Kidney (tissue), 14 donors: ENCODE measurements around the gene MGA. TPM values are rescaled to one million over a fixed set of nuclear protein-coding genes. Genes with fewer than 3 reads are reported as not detected.
"Not testable (repeated sequence)": the region's sequence is repeated elsewhere in the genome, so short reads cannot be mapped to it uniquely, and the experiment has no call there.

Experiments used
- DNase-seq, 5 donors: peaks; one replicate each; pipeline ENCODE4 v3.0.0-alpha.2; 2013 to 2020
- FAIRE-seq: peaks from 2 replicates; lab custom pipeline; 2012; peaks lifted over from hg19 to GRCh38; lab: Jason Lieb, UNC
- H3K27ac ChIP-seq, 2 donors: one replicate each; pipeline ENCODE4 v1.7.0; 2013; ENCODE audit warnings: low read depth in 2 of 2, low read length in 2 of 2, inconsistent platforms in 1 of 2
- H3K27me3 ChIP-seq: one replicate; pipeline ENCODE4 v1.7.1; 2013; ENCODE audit warnings: low read length, inconsistent platforms; ENCODE audit not compliant: control insufficient read depth, insufficient read depth
- H3K36me3 ChIP-seq, 3 donors: one replicate each; pipeline versions ENCODE4 v1.7.0 to v1.7.1; 2013; ENCODE audit warnings: low read length in 3 of 3, control low read depth in 1 of 3, inconsistent platforms in 1 of 3; ENCODE audit not compliant: insufficient read depth in 3 of 3, control insufficient read depth in 2 of 3
- H3K4me1 ChIP-seq, 3 donors: one replicate each; pipeline versions ENCODE4 v1.7.0 to v1.7.1; 2013; ENCODE audit warnings: low read length in 3 of 3, inconsistent platforms in 1 of 3, low read depth in 1 of 3; ENCODE audit not compliant: control insufficient read depth in 2 of 3, insufficient read depth in 2 of 3
- H3K4me3 ChIP-seq, 3 donors: one replicate each; pipeline versions ENCODE4 v1.7.0 to v1.8.1; 2013; ENCODE audit warnings: low read length in 3 of 3, control low read depth in 1 of 3, inconsistent platforms in 1 of 3
- H3K9ac ChIP-seq, 3 donors: one replicate each; pipeline versions ENCODE4 v1.7.0 to v1.7.1; 2013; ENCODE audit warnings: low read length in 3 of 3, control low read depth in 1 of 3, inconsistent platforms in 1 of 3
- H3K9me3 ChIP-seq, 3 donors: one replicate each; pipeline versions ENCODE4 v1.7.0 to v1.7.1; 2013; ENCODE audit warnings: low read length in 3 of 3, control low read depth in 1 of 3, inconsistent platforms in 1 of 3; ENCODE audit not compliant: control insufficient read depth in 2 of 3, insufficient read depth in 1 of 3
- intact Hi-C: fragments of 100-400 bp; cut with DNase I; formaldehyde crosslinking; loops from one replicate; pipeline ENCODE4 v1.11.1; 2022
- polyA plus RNA-seq: library from polyadenylated mRNA; stranded (reverse); fragments of 350-450 nt; fragmentation: Illumina TruSeq; extraction: RNeasy Lipid Tissue Mini Kit (QIAGEN cat#74804); gene quantifications from one replicate; pipeline ENCODE4 v1.2.3, GENCODE V29; 2014; ENCODE audit warnings: low read depth, low replicate concordance; ENCODE audit not compliant: insufficient read depth
- total RNA-seq: library from RNA; stranded (reverse); fragmentation: NEBNext Ultra II Directional; extraction: Animal tissue kit (Norgen Biotek cat#: 25700); gene quantifications from one replicate; pipeline ENCODE4 v1.2.1, GENCODE V29; 2021
- TF ChIP-seq, protein P1 (sequence below): IDR thresholded peaks from 3 replicates; pipeline ENCODE4 v1.5.1; 2012; ENCODE audit warnings: mild to moderate bottlenecking, moderate library complexity, borderline replicate concordance; ENCODE audit not compliant: insufficient read depth; ENCODE audit errors: extremely low read depth
- donor health status: control.
- donor health status: control.
- donor health status: control.
- donor health status: control.
- donor health status: control.
- donor health status: DM: yes; HTN: yes; CAD: no.
- donor health status: Normal renal cell carcinoma (clear cell type).

The MGA gene
- total and polyA plus RNA-seq, 2 donors from 2014 or later: 1.9 to 40.1 TPM

- no peaks in the 10 kb centered on the region for H3K27me3 ChIP-seq
- intact Hi-C loops: no loop called here
- H3K36me3 ChIP-seq: peaks cover 0 to 9% (median 6%) of the 10 kb centered on the region in 3 donors
- TF ChIP-seq, protein P1, sequence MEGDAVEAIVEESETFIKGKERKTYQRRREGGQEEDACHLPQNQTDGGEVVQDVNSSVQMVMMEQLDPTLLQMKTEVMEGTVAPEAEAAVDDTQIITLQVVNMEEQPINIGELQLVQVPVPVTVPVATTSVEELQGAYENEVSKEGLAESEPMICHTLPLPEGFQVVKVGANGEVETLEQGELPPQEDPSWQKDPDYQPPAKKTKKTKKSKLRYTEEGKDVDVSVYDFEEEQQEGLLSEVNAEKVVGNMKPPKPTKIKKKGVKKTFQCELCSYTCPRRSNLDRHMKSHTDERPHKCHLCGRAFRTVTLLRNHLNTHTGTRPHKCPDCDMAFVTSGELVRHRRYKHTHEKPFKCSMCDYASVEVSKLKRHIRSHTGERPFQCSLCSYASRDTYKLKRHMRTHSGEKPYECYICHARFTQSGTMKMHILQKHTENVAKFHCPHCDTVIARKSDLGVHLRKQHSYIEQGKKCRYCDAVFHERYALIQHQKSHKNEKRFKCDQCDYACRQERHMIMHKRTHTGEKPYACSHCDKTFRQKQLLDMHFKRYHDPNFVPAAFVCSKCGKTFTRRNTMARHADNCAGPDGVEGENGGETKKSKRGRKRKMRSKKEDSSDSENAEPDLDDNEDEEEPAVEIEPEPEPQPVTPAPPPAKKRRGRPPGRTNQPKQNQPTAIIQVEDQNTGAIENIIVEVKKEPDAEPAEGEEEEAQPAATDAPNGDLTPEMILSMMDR: no peak
- no peaks in the 10 kb centered on the region for H3K9me3 ChIP-seq
- DNase-seq: no peak
- no peaks in the 10 kb centered on the region for H3K4me1 ChIP-seq
- no peak overlapping the region for H3K4me3 ChIP-seq
- no peak overlapping the region for H3K27ac ChIP-seq
- H3K9ac ChIP-seq: no peak overlapping the region
- FAIRE-seq: no peak
Observed at GRCh38 chr15:41730543-41730942, 70.3 kb downstream of the MGA start.

DNA sequence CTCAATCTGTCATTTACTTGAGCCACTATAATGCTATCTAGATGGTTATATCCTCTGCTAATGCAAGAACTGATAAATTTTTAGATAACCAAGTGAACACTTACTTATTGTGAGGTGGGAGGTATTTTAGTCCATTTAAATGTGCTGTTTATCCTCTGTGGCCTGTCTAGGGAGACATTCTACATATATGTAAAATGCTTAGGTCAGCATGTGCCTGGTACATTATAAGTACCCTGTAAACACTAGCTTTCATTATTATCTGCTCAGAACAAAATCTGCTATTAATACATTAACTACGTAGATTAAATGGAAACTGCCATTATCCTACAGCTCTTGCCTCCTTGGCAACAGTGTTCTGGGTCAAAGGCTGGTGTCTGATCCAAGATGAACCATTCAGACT lies 72.3 kb downstream of the MGA start:
- H3K27ac ChIP-seq: no peak overlapping the region
- no peak for DNase-seq
- no peaks in the 10 kb centered on the region for H3K9me3 ChIP-seq
- no peak overlapping the region for H3K9ac ChIP-seq
- TF ChIP-seq, protein P1: no peak
- H3K36me3 ChIP-seq: peaks cover 7 to 14% (median 10%) of the 10 kb centered on the region in 3 donors
- intact Hi-C loops: no loop called here
- H3K27me3 ChIP-seq: no peaks in the 10 kb centered on the region
- no peak for FAIRE-seq
- H3K4me1 ChIP-seq: no peaks in the 10 kb centered on the region
- no peak overlapping the region for H3K4me3 ChIP-seq

GRCh38 chr15:41734079-41734478 lies 73.9 kb downstream of the MGA start:
- H3K4me1 ChIP-seq: no peaks in the 10 kb centered on the region
- TF ChIP-seq, protein P1: no peak
- intact Hi-C loops: no loop called here
- DNase-seq: no peak
- H3K4me3 ChIP-seq: no peak overlapping the region
- no peak overlapping the region for H3K27ac ChIP-seq
- H3K36me3 ChIP-seq: peaks cover 9 to 15% (median 12%) of the 10 kb centered on the region in 3 donors
- no peak overlapping the region for H3K9ac ChIP-seq
- H3K27me3 ChIP-seq: no peaks in the 10 kb centered on the region
- H3K9me3 ChIP-seq: no peaks in the 10 kb centered on the region
- no peak for FAIRE-seq

GRCh38 chr15:41735046-41735445 lies 74.8 kb downstream of the MGA start:
- FAIRE-seq: no peak
- Histone ChIP-seq H3K9ac (no peak overlapping the region), H3K36me3 (peaks cover 6 to 16% (median 14%) of the 10 kb centered on the region in 3 donors), H3K27ac (no peak overlapping the region), H3K27me3 (no peaks in the 10 kb centered on the region), H3K4me3 (no peak overlapping the region), H3K4me1 (no peaks in the 10 kb centered on the region), H3K9me3 (no peaks in the 10 kb centered on the region)
- DNase-seq: no peak
- intact Hi-C loops: no loop called here
- TF ChIP-seq, protein P1: no peak

GRCh38 chr15:41735492-41735891 lies 75.3 kb downstream of the MGA start:
- H3K4me1 ChIP-seq, H3K9me3 ChIP-seq, H3K27me3 ChIP-seq, H3K27ac ChIP-seq, H3K4me3 ChIP-seq, H3K9ac ChIP-seq, DNase-seq, intact Hi-C loops, FAIRE-seq: not testable (repeated sequence)
- peaks cover 6 to 17% (median 14%) of the 10 kb centered on the region in 3 donors for H3K36me3 ChIP-seq
